Neural cell (in vitro differentiated cells): ENCODE measurements around the gene ZNF521.

Experiments
- EZH2 ChIP-seq: fragments of 200-600, 300-800 bp; shearing (Covaris generic), sonication (generic); IDR thresholded peaks from 2 replicates; pipeline ENCODE4 v1.6.1; 2014; ENCODE audit warnings: antibody characterized with exemption, low read length, borderline replicate concordance, mild to moderate bottlenecking; ENCODE audit not compliant: insufficient read depth, poor library complexity, severe bottlenecking
- POLR2AphosphoS5 ChIP-seq: IDR thresholded peaks from 2 replicates; pipeline ENCODE4 v1.6.1; 2012
- REST ChIP-seq: IDR thresholded peaks from 2 replicates; pipeline ENCODE4 v1.6.1; 2012; ENCODE audit warnings: borderline replicate concordance
- TAF1 ChIP-seq: IDR thresholded peaks from 2 replicates; pipeline ENCODE4 v1.6.1; 2012; ENCODE audit warnings: low read depth
- TF ChIP-seq, protein P1 (sequence below): fragments of 450-650 bp; IDR thresholded peaks from 2 replicates; pipeline ENCODE4 v1.5.1; 2014; ENCODE audit warnings: antibody characterized with exemption, mild to moderate bottlenecking, moderate library complexity; ENCODE audit not compliant: poor library complexity, severe bottlenecking

GRCh38 chr18:25240420-25240770 lies 111.6 kb downstream of the ZNF521 start:
- TF ChIP-seq, protein P1, sequence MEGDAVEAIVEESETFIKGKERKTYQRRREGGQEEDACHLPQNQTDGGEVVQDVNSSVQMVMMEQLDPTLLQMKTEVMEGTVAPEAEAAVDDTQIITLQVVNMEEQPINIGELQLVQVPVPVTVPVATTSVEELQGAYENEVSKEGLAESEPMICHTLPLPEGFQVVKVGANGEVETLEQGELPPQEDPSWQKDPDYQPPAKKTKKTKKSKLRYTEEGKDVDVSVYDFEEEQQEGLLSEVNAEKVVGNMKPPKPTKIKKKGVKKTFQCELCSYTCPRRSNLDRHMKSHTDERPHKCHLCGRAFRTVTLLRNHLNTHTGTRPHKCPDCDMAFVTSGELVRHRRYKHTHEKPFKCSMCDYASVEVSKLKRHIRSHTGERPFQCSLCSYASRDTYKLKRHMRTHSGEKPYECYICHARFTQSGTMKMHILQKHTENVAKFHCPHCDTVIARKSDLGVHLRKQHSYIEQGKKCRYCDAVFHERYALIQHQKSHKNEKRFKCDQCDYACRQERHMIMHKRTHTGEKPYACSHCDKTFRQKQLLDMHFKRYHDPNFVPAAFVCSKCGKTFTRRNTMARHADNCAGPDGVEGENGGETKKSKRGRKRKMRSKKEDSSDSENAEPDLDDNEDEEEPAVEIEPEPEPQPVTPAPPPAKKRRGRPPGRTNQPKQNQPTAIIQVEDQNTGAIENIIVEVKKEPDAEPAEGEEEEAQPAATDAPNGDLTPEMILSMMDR: no peak
- TF ChIP-seq REST (no peak), EZH2 (no peak), TAF1 (no peak), POLR2AphosphoS5 (peak; percentile 52)
